Endothelial cell of umbilical vein (primary cell): ENCODE measurements around the gene COQ4.

ENCODE experiments used
- EZH2 ChIP-seq: IDR thresholded peaks from 2 replicates; pipeline ENCODE4 v1.6.1; 2012; ENCODE audit warnings: borderline replicate concordance, low read depth, mild to moderate bottlenecking, moderate library complexity, low read length, inconsistent platforms; ENCODE audit not compliant: severe bottlenecking
- TF ChIP-seq, protein P1 (sequence below), 2 donors: IDR thresholded peaks; 1 replicate in 1 of 2; 2 replicates in 1 of 2; pipeline ENCODE4 v1.5.1; 2011; ENCODE audit warnings: low read length in 2 of 2, mild to moderate bottlenecking in 2 of 2, moderate library complexity in 2 of 2, control low read depth in 1 of 2, inconsistent platforms in 1 of 2, low read depth in 1 of 2; ENCODE audit not compliant: insufficient read depth in 1 of 2; ENCODE audit errors: extremely low read depth in 1 of 2
- TF ChIP-seq, protein P2 (sequence below): IDR thresholded peaks from 2 replicates; pipeline ENCODE4 v1.6.1; 2011; ENCODE audit not compliant: insufficient read depth, insufficient read length

DNA sequence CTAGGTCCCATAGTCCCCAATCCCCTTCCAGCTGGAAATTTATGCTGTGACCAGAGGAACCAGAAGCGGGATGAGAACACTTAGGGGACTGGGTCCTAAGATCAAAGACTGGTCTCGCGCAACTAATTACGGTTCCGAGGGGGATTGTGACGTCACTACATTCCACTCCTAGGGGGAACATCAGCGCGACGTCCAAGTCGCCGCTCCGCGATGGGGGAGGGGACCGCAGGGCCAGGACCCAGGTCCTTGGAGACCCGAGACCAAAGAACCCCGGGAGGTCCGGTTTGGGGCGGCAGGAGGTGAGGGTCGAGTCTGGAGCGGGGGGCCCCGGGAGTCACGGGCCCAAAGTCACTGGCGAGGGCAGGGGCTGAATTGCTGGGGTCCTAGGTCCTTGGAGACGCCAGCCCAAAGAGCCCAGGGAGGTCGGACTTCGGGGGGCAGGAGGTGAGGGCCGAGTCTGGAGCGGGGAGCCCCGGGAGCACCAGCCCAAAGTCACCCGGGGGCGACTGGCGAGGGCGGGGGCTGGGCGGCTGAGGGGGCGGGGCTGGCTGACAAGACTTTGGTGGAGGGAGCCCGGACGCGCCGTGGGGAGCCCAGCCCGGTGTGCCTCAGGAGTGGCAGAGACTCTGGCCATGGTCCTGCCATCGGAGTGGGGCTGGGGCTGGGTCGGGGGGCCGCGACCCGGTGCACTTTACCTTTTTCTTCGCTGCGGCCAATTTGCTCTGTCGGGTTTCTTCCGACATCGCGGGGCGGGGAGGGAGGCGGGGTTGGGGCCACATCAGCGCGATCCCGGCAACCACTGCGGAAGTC lies 47.2 kb upstream of the COQ4 start, which contains the start of gene GOLGA2:
- TF ChIP-seq, protein P1, sequence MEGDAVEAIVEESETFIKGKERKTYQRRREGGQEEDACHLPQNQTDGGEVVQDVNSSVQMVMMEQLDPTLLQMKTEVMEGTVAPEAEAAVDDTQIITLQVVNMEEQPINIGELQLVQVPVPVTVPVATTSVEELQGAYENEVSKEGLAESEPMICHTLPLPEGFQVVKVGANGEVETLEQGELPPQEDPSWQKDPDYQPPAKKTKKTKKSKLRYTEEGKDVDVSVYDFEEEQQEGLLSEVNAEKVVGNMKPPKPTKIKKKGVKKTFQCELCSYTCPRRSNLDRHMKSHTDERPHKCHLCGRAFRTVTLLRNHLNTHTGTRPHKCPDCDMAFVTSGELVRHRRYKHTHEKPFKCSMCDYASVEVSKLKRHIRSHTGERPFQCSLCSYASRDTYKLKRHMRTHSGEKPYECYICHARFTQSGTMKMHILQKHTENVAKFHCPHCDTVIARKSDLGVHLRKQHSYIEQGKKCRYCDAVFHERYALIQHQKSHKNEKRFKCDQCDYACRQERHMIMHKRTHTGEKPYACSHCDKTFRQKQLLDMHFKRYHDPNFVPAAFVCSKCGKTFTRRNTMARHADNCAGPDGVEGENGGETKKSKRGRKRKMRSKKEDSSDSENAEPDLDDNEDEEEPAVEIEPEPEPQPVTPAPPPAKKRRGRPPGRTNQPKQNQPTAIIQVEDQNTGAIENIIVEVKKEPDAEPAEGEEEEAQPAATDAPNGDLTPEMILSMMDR (IDR thresholded peaks at IDR 0.05; ENCODE audit: extremely low read depth in 1 of 2, insufficient read depth in 1 of 2, low read depth in 1 of 2, low read length in 2 of 2): no peak
- TF ChIP-seq EZH2: no peak
- TF ChIP-seq, protein P2, sequence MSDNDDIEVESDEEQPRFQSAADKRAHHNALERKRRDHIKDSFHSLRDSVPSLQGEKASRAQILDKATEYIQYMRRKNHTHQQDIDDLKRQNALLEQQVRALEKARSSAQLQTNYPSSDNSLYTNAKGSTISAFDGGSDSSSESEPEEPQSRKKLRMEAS: no peak
